Cardiac muscle cell (in vitro differentiated cells and primary cell): ENCODE data around the gene AOPEP. TPM values are rescaled to one million over a fixed set of nuclear protein-coding genes. Genes with fewer than 3 reads are reported as not detected.
A peak's percentile ranks its signal among the peaks of the same experiment; 100 is the strongest.

Experiments used
- DNase-seq, 2 donors: peaks; one replicate each; pipeline versions ENCODE4 v3.0.0 to v3.0.0-alpha.2; 2010 to 2017; ENCODE audit warnings: low read depth in 1 of 2, low spot score in 1 of 2
- H3K27ac ChIP-seq: fragments of 200-600 bp; sonication (generic); 2 replicates; pipeline ENCODE4 v1.5.1; 2016
- H3K27me3 ChIP-seq: fragments of 200-600 bp; sonication (generic); 2 replicates; pipeline ENCODE4 v1.6.0; 2016; ENCODE audit warnings: control low read depth
- H3K36me3 ChIP-seq: fragments of 200-600 bp; sonication (generic); 2 replicates; pipeline ENCODE4 v1.5.1; 2016; ENCODE audit warnings: control low read depth
- H3K4me1 ChIP-seq: fragments of 200-600 bp; sonication (generic); 2 replicates; pipeline ENCODE4 v1.8.1; 2017; ENCODE audit warnings: low read depth, mild to moderate bottlenecking, mixed run types
- H3K4me3 ChIP-seq: fragments of 200-600 bp; sonication (generic); 2 replicates; pipeline ENCODE4 v1.5.1; 2016; ENCODE audit warnings: mild to moderate bottlenecking
- H3K9me3 ChIP-seq: fragments of 200-600 bp; sonication (generic); 2 replicates; pipeline ENCODE4 v1.5.1; 2017; ENCODE audit warnings: low read depth, mild to moderate bottlenecking, control low read depth
- CTCF ChIP-seq: IDR thresholded peaks from 2 replicates; pipeline ENCODE4 v1.5.1; 2012; ENCODE audit warnings: low read depth, mild to moderate bottlenecking, low read length
- polyA plus RNA-seq: library from polyadenylated mRNA; unstranded; fragments of >200 nt; fragmentation: Nextera tagmentation; extraction: Ambion mirVana; gene quantifications from 2 replicates; pipeline ENCODE4 v1.2.1, GENCODE V29; 2016
- total RNA-seq: library from RNA; depleted of rRNA; stranded (reverse); fragments of >200 nt; gene quantifications from 2 replicates; pipeline ENCODE4 v1.2.3, GENCODE V29; 2016

AOPEP gene
- total and polyA plus RNA-seq, 2 experiments from 2014 or later, result 46.8 to 88.7 TPM

GRCh38 chr9:95048225-95049087 is 322.0 kb downstream of the AOPEP start:
- no peaks in the 10 kb centered on the region for H3K27me3 ChIP-seq

GRCh38 chr9:95049761-95050160 is 323.3 kb downstream of the AOPEP start:
- Histone ChIP-seq H3K9me3 (no peaks in the 10 kb centered on the region), H3K36me3 (no peaks in the 10 kb centered on the region), H3K4me3 (peak overlapping the region; percentile 33), H3K27ac (no peak overlapping the region), H3K4me1 (peaks cover 34% of the 10 kb centered on the region), H3K27me3 (no peaks in the 10 kb centered on the region)
- TF ChIP-seq CTCF, result no peak
- DNase-seq, result peak in 1 of 2 donors; percentile 22

More at GRCh38 chr9:95048225-95049087, 322.0 kb downstream of the AOPEP start:
- Histone ChIP-seq H3K4me1 (peaks cover 45% of the 10 kb centered on the region), H3K36me3 (no peaks in the 10 kb centered on the region), H3K4me3 (peak overlapping the region; percentile 33), H3K9me3 (no peaks in the 10 kb centered on the region), H3K27ac (no peak overlapping the region)
- DNase-seq, result peak; percentile 52 to 74
- no peak for TF ChIP-seq CTCF

- peak in 1 of 2 donors; percentile 27 for DNase-seq
- no peaks in the 10 kb centered on the region for H3K27me3 ChIP-seq
- no peak overlapping the region for H3K4me3 ChIP-seq
- peaks cover 46% of the 10 kb centered on the region for H3K4me1 ChIP-seq
- no peaks in the 10 kb centered on the region for H3K36me3 ChIP-seq
- TF ChIP-seq CTCF, result no peak
- H3K9me3 ChIP-seq, result no peaks in the 10 kb centered on the region
- no peak overlapping the region for H3K27ac ChIP-seq
Measured at GRCh38 chr9:95053611-95054570, 327.4 kb downstream of the AOPEP start.

- no peak overlapping the region for H3K4me3 ChIP-seq
- no peaks in the 10 kb centered on the region for H3K36me3 ChIP-seq
- H3K4me1 ChIP-seq, result peaks cover 32% of the 10 kb centered on the region
- no peaks in the 10 kb centered on the region for H3K9me3 ChIP-seq
- TF ChIP-seq CTCF, result no peak
- H3K27ac ChIP-seq, result peak overlapping the region; percentile 90
- no peaks in the 10 kb centered on the region for H3K27me3 ChIP-seq
- DNase-seq, result no peak
Measured at GRCh38 chr9:95055334-95055850, 328.9 kb downstream of the AOPEP start.

- no peak for TF ChIP-seq CTCF
- peak in 1 of 2 donors; percentile 61 for DNase-seq
- no peaks in the 10 kb centered on the region for H3K27me3 ChIP-seq
- H3K4me1 ChIP-seq, result peaks cover 30% of the 10 kb centered on the region
- no peak overlapping the region for H3K4me3 ChIP-seq
- H3K9me3 ChIP-seq, result no peaks in the 10 kb centered on the region
- peak overlapping the region; percentile 90 for H3K27ac ChIP-seq
- H3K36me3 ChIP-seq, result peaks cover 4% of the 10 kb centered on the region
Measured at GRCh38 chr9:95055851-95056551, 329.5 kb downstream of the AOPEP start.
